Endothelial cell of umbilical vein (primary cell): ENCODE results near the gene SYTL3. TPM values are rescaled to one million over a fixed set of nuclear protein-coding genes. Genes with fewer than 3 reads are reported as not detected.

Experiments used
- BruUV-seq: library from RNA; stranded (reverse); fragments of 400-500 nt; replicated peaks from 2 replicates; lab custom pipeline; 2021; lab: Mats Ljungman, UMichigan
- CTCF ChIA-PET: fragments of 300-600, 350-600 bp; sonication (Branson Sonifier 250); formaldehyde crosslinking; loops from one replicate; lab custom pipeline; 2021; ENCODE audit warnings: antibody characterized with exemption, inconsistent platforms; lab: Charles Lee
- POLR2A ChIA-PET: fragments of 300-600, 350-600 bp; sonication (Branson Sonifier 250); formaldehyde crosslinking; loops from one replicate; lab custom pipeline; 2021; ENCODE audit warnings: antibody characterized with exemption, inconsistent platforms; lab: Charles Lee
- DNase-seq: peaks from one replicate; pipeline ENCODE4 v3.0.0-alpha.2; 2011; ENCODE audit warnings: low read depth, low spot score
- FAIRE-seq: peaks from 2 replicates; lab custom pipeline; 2011; peaks lifted over from hg19 to GRCh38; lab: Jason Lieb, UNC
- H2AFZ ChIP-seq: 2 replicates; pipeline ENCODE4 v1.6.0; 2012; ENCODE audit warnings: low read depth, low read length, control low read depth, inconsistent platforms
- H3K27ac ChIP-seq: 2 replicates; pipeline ENCODE4 v1.5.1; 2011; ENCODE audit warnings: low read depth, mild to moderate bottlenecking, control low read depth, low read length, moderate library complexity; ENCODE audit not compliant: insufficient read depth
- H3K27me3 ChIP-seq, 2 experiments: 2 replicates each; pipeline versions ENCODE4 v1.6.0 to v1.6.1; 2011; ENCODE audit warnings: low read length in 2 of 2, mixed read lengths in 1 of 2; ENCODE audit not compliant: control insufficient read depth in 2 of 2, insufficient read depth in 2 of 2
- H3K36me3 ChIP-seq, 2 experiments: 2 replicates in 1 of 2; 3 replicates in 1 of 2; pipeline ENCODE4 v1.5.1; 2011; ENCODE audit warnings: low read length in 2 of 2, mild to moderate bottlenecking in 1 of 2, moderate library complexity in 1 of 2; ENCODE audit not compliant: control insufficient read depth in 2 of 2, insufficient read depth in 2 of 2; ENCODE audit errors: extremely low read depth in 1 of 2
- H3K4me1 ChIP-seq: 3 replicates; pipeline ENCODE4 v1.5.1; 2011; ENCODE audit warnings: mild to moderate bottlenecking, low read length; ENCODE audit not compliant: control insufficient read depth, insufficient read depth; ENCODE audit errors: extremely low read depth
- H3K4me2 ChIP-seq: 2 replicates; pipeline ENCODE4 v1.6.1; 2011; ENCODE audit warnings: low read length, control low read depth, mixed read lengths; ENCODE audit not compliant: insufficient read depth
- H3K4me3 ChIP-seq, 3 experiments: fragments of 200-600 bp in 1 of 3; sonication (generic), shearing (Covaris generic) in 1 of 3; replicated peaks in 1 of 3; 2 replicates each; pipeline ENCODE4 v1.5.1; 2011 to 2016; ENCODE audit warnings: control low read depth in 3 of 3, low read length in 3 of 3, mild to moderate bottlenecking in 2 of 3, inconsistent platforms in 1 of 3, low read depth in 1 of 3, moderate library complexity in 1 of 3; ENCODE audit not compliant: insufficient read depth in 1 of 3
- H3K79me2 ChIP-seq: 2 replicates; pipeline ENCODE4 v1.6.0; 2012; ENCODE audit warnings: low read length, inconsistent platforms; ENCODE audit not compliant: control insufficient read depth, insufficient read depth
- H3K9ac ChIP-seq: replicated peaks from 2 replicates; pipeline ENCODE3; 2011; ENCODE audit warnings: low read length, control low read depth; ENCODE audit not compliant: insufficient read depth; ENCODE audit errors: extremely low read depth
- H3K9me1 ChIP-seq: replicated peaks from 3 replicates; pipeline ENCODE4 v1.6.0; 2011; ENCODE audit warnings: mild to moderate bottlenecking, low read length; ENCODE audit not compliant: control insufficient read depth, insufficient read depth; ENCODE audit errors: extremely low read depth
- H3K9me3 ChIP-seq: replicated peaks from 2 replicates; pipeline ENCODE4 v1.5.1; 2012; ENCODE audit warnings: low read length, inconsistent platforms; ENCODE audit not compliant: control insufficient read depth, insufficient read depth
- H4K20me1 ChIP-seq: replicated peaks from 2 replicates; pipeline ENCODE3; 2011; ENCODE audit warnings: mild to moderate bottlenecking, low read length; ENCODE audit not compliant: control insufficient read depth, insufficient read depth; ENCODE audit errors: extremely low read depth
- EZH2 ChIP-seq: IDR thresholded peaks from 2 replicates; pipeline ENCODE4 v1.6.1; 2012; ENCODE audit warnings: borderline replicate concordance, low read depth, mild to moderate bottlenecking, moderate library complexity, low read length, inconsistent platforms; ENCODE audit not compliant: severe bottlenecking
- FOS ChIP-seq: IDR thresholded peaks from 2 replicates; pipeline ENCODE4 v1.6.1; 2011; ENCODE audit warnings: mild to moderate bottlenecking, low read length, moderate library complexity, borderline replicate concordance; ENCODE audit not compliant: insufficient read depth
- GATA2 ChIP-seq: IDR thresholded peaks from 2 replicates; pipeline ENCODE4 v1.7.0; 2011; ENCODE audit warnings: low read depth, mild to moderate bottlenecking, moderate library complexity, mixed read lengths, low read length; ENCODE audit not compliant: insufficient read length, insufficient read depth
- JUN ChIP-seq: IDR thresholded peaks from 2 replicates; pipeline ENCODE4 v1.6.1; 2011; ENCODE audit warnings: borderline replicate concordance, low read depth; ENCODE audit not compliant: insufficient read length, insufficient read depth
- MYC ChIP-seq: IDR thresholded peaks from one replicate; pipeline ENCODE4 v1.6.1; 2011; ENCODE audit warnings: mild to moderate bottlenecking, low read depth, low read length
- POLR2A ChIP-seq: IDR thresholded peaks from 2 replicates; pipeline ENCODE4 v1.6.1; 2012; ENCODE audit warnings: low read depth, mild to moderate bottlenecking, control low read depth, low read length
- POLR2AphosphoS5 ChIP-seq: IDR thresholded peaks from 2 replicates; pipeline ENCODE4 v1.6.1; 2012; ENCODE audit warnings: low read depth, mild to moderate bottlenecking, control low read depth, low read length, moderate library complexity; ENCODE audit not compliant: insufficient read depth
- dilution Hi-C: fragments of 300-500 bp; cut with MboI; formaldehyde crosslinking; loops from one replicate; pipeline ENCODE4 v1.15.0; 2019; ENCODE audit warnings: low sequenced_read_pairs; ENCODE audit not compliant: extremely low pct_ligation_motif_present
- intact Hi-C: fragments of 100-400 bp; cut with micrococcal nuclease; formaldehyde crosslinking; loops from one replicate; pipeline ENCODE4 v1.10.0; 2022
- polyA plus RNA-seq, 4 experiments: library from polyadenylated mRNA; depleted of rRNA in 3 of 4; stranded (reverse) in 3 of 4; unstranded in 1 of 4; fragments of >200 nt; gene quantifications; 2 replicates each; pipeline versions ENCODE4 v1.2.1 to v1.2.3, GENCODE V29; 2011 to 2012; ENCODE audit warnings: missing spikeins in 1 of 4
- total RNA-seq: library from RNA; stranded (reverse); gene quantifications from 2 replicates; pipeline ENCODE4 v1.2.3, GENCODE V29; 2021
- TF ChIP-seq, protein P1 (sequence below), 2 donors: IDR thresholded peaks; 1 replicate in 1 of 2; 2 replicates in 1 of 2; pipeline ENCODE4 v1.5.1; 2011; ENCODE audit warnings: low read length in 2 of 2, mild to moderate bottlenecking in 2 of 2, moderate library complexity in 2 of 2, control low read depth in 1 of 2, inconsistent platforms in 1 of 2, low read depth in 1 of 2; ENCODE audit not compliant: insufficient read depth in 1 of 2; ENCODE audit errors: extremely low read depth in 1 of 2
- TF ChIP-seq, protein P2 (sequence below): IDR thresholded peaks from 2 replicates; pipeline ENCODE4 v1.6.1; 2011; ENCODE audit not compliant: insufficient read depth, insufficient read length

The SYTL3 gene
- total and polyA plus RNA-seq, 2 donors (not counting 3 experiments of a cell fraction or from before 2014, with no cell fraction given) = 0.59 to 0.77 TPM

DNA sequence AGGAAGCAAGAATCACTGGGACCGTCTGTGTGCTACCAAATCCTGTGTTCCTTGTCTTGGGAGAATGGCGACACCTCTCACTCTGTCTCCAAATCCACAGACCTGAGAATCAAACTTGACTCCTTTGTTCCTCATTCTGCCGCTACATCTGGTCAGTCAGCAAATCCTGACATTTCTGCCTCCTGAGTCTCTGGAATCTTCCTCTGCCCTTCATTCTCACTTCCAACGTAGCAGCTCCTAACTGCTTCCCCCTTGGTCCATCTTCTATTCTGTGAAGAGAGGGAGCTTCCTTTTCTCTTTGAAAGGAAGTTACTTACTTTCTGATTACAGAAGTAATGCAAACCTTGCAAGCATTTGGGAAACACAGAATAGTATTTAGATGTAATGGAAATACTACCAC, 37.7 kb downstream of the SYTL3 start:
- ChIA-PET CTCF (interaction anchor here (1.2 to 6.7 kb wide), 3 partner anchors 17 to 475 kb away, joined by 3 to 194 read pairs (median 8); no protein-coding TSS in a partner anchor), POLR2A (no interaction called here)
- peaks cover 3% of the 10 kb centered on the region for H3K4me1 ChIP-seq
- no peak for DNase-seq
- H3K4me3 ChIP-seq = no peak overlapping the region
- dilution Hi-C loops = no loop called here
- H4K20me1 ChIP-seq = no peaks in the 10 kb centered on the region
- no peaks in the 10 kb centered on the region for H3K79me2 ChIP-seq
- no peak for FAIRE-seq
- no TSS peak for BruUV-seq
- H3K36me3 ChIP-seq = no peaks in the 10 kb centered on the region
- TF ChIP-seq GATA2 (no peak), JUN (no peak), EZH2 (no peak), POLR2A (no peak), FOS (no peak), MYC (no peak), POLR2AphosphoS5 (no peak)
- TF ChIP-seq, protein P1, sequence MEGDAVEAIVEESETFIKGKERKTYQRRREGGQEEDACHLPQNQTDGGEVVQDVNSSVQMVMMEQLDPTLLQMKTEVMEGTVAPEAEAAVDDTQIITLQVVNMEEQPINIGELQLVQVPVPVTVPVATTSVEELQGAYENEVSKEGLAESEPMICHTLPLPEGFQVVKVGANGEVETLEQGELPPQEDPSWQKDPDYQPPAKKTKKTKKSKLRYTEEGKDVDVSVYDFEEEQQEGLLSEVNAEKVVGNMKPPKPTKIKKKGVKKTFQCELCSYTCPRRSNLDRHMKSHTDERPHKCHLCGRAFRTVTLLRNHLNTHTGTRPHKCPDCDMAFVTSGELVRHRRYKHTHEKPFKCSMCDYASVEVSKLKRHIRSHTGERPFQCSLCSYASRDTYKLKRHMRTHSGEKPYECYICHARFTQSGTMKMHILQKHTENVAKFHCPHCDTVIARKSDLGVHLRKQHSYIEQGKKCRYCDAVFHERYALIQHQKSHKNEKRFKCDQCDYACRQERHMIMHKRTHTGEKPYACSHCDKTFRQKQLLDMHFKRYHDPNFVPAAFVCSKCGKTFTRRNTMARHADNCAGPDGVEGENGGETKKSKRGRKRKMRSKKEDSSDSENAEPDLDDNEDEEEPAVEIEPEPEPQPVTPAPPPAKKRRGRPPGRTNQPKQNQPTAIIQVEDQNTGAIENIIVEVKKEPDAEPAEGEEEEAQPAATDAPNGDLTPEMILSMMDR (IDR thresholded peaks at IDR 0.05; ENCODE audit: extremely low read depth in 1 of 2, insufficient read depth in 1 of 2, low read depth in 1 of 2, low read length in 2 of 2) = no peak
- TF ChIP-seq, protein P2, sequence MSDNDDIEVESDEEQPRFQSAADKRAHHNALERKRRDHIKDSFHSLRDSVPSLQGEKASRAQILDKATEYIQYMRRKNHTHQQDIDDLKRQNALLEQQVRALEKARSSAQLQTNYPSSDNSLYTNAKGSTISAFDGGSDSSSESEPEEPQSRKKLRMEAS = no peak
- no peak overlapping the region for H3K9ac ChIP-seq
- no peak overlapping the region for H3K4me2 ChIP-seq
- H3K27me3 ChIP-seq = peaks cover 0 to 2% of the 10 kb centered on the region in 2 experiments
- intact Hi-C loops = no loop called here
- H3K9me1 ChIP-seq = no peaks in the 10 kb centered on the region
- no peak overlapping the region for H2AFZ ChIP-seq
- no peak overlapping the region for H3K27ac ChIP-seq
- no peaks in the 10 kb centered on the region for H3K9me3 ChIP-seq
